Small intestine (tissue), 7 donors: Measurements from ENCODE around the gene POC1A. TPM values are rescaled to one million over a fixed set of nuclear protein-coding genes. Genes with fewer than 3 reads are reported as not detected.
"Not testable (repeated sequence)": the region's sequence is repeated elsewhere in the genome, so short reads cannot be mapped to it uniquely, and the experiment has no call there.

Experiments
- DNase-seq, 2 donors: peaks; one replicate each; pipeline versions ENCODE4 v3.0.0 to v3.0.0-alpha.2; 2013
- FAIRE-seq: peaks from 2 replicates; lab custom pipeline; 2012; peaks lifted over from hg19 to GRCh38; lab: Jason Lieb, UNC
- H3K27ac ChIP-seq, 3 donors: one replicate each; pipeline ENCODE4 v1.5.1; 2013; ENCODE audit warnings: low read length in 2 of 3, mild to moderate bottlenecking in 2 of 3, control low read depth in 1 of 3, inconsistent platforms in 1 of 3, low read depth in 1 of 3, moderate library complexity in 1 of 3
- H3K27me3 ChIP-seq, 3 donors: one replicate each; pipeline ENCODE4 v1.6.1; 2013; ENCODE audit warnings: low read length in 3 of 3, inconsistent platforms in 1 of 3; ENCODE audit not compliant: control insufficient read depth in 3 of 3, insufficient read depth in 3 of 3
- H3K36me3 ChIP-seq, 3 donors: one replicate each; pipeline ENCODE4 v1.6.1; 2013; ENCODE audit warnings: low read length in 3 of 3, inconsistent platforms in 1 of 3, low read depth in 1 of 3, mild to moderate bottlenecking in 1 of 3, moderate library complexity in 1 of 3; ENCODE audit not compliant: control insufficient read depth in 3 of 3, insufficient read depth in 2 of 3
- H3K4me1 ChIP-seq, 3 donors: one replicate each; pipeline ENCODE4 v1.6.1; 2013; ENCODE audit warnings: low read length in 2 of 3, inconsistent platforms in 1 of 3, low read depth in 1 of 3, mild to moderate bottlenecking in 1 of 3, moderate library complexity in 1 of 3; ENCODE audit not compliant: control insufficient read depth in 3 of 3, insufficient read depth in 2 of 3
- H3K4me3 ChIP-seq, 3 donors: one replicate each; pipeline ENCODE4 v1.5.1; 2013; ENCODE audit warnings: low read length in 3 of 3, control low read depth in 1 of 3, inconsistent platforms in 1 of 3, low read depth in 1 of 3, mild to moderate bottlenecking in 1 of 3, moderate library complexity in 1 of 3
- H3K9me3 ChIP-seq, 2 donors: one replicate each; pipeline ENCODE4 v1.6.1; 2013; ENCODE audit warnings: low read depth in 1 of 2, low read length in 1 of 2; ENCODE audit not compliant: control insufficient read depth in 2 of 2, insufficient read depth in 1 of 2
- WGBS, 3 donors: extraction: QIAGEN DNeasy Blood & Tissue Kit; methylation state at CpG; one replicate each; pipeline ENCODE4 v1.1.7; 2013; 5-methylcytosine and 5-hydroxymethylcytosine counted together
- polyA plus RNA-seq, 4 donors: library from polyadenylated mRNA; stranded (reverse) in 3 of 4; unstranded in 1 of 4; fragments of 200-250 nt in 3 of 4; fragments of 120-200 nt in 1 of 4; gene quantifications; one replicate each; pipeline versions ENCODE4 v1.2.1 to v1.2.3, GENCODE V29; 2013
- donor health status: healthy with polysubstance abuse.
- donor health status: control.
- donor health status: control.
- donor health status: Bipolar disorder and iron deficiency.
- donor health status: healthy.

POC1A gene
- polyA plus RNA-seq, 4 donors, result 2.7 to 19.4 (median 4.8) TPM

DNA sequence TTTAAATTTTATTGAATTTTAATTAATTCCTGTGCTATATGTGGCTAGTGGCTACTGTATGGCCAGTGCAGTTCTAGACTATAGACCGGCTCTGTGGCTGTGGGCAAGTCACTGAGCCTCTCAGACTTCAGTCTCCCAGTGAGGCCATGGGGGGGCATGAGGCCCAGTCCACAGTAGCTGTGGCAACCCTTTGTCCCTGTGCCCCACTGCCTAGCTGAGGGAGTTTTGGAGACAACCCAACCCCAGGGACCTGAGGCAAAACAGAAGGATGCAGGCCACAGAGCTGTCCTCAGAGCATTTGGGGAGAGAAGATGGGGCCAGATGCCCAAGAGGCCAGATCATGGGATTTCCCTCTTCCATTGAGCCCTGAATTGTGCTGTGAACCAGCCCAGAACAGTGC is 18.9 kb upstream of the POC1A start:
- H3K4me1 ChIP-seq, result peaks cover 0 to 8% (median 0%) of the 10 kb centered on the region in 3 donors
- H3K27ac ChIP-seq, result no peak overlapping the region
- DNase-seq (no peak), FAIRE-seq (no peak)
- H3K27me3 ChIP-seq, result no peaks in the 10 kb centered on the region
- no peak overlapping the region for H3K4me3 ChIP-seq
- H3K9me3 ChIP-seq, result no peaks in the 10 kb centered on the region
- 93 to 97% (median 94%) methylated on average over 1 of the region's 1 CpG for WGBS, 3 donors
- peaks cover 0 to 3% (median 0%) of the 10 kb centered on the region in 3 donors for H3K36me3 ChIP-seq

GRCh38 chr3:52172262-52172757 is 18.1 kb upstream of the POC1A start:
- Histone ChIP-seq H3K27me3 (no peaks in the 10 kb centered on the region), H3K4me1 (peaks cover 0 to 8% (median 0%) of the 10 kb centered on the region in 3 donors), H3K36me3 (peaks cover 0 to 3% (median 0%) of the 10 kb centered on the region in 3 donors), H3K4me3 (no peak overlapping the region), H3K27ac (no peak overlapping the region), H3K9me3 (no peaks in the 10 kb centered on the region)
- FAIRE-seq (no peak), DNase-seq (no peak)
- 88 to 99% (median 90%) methylated on average over 5 of the region's 5 CpGs for WGBS, 3 donors

DNA sequence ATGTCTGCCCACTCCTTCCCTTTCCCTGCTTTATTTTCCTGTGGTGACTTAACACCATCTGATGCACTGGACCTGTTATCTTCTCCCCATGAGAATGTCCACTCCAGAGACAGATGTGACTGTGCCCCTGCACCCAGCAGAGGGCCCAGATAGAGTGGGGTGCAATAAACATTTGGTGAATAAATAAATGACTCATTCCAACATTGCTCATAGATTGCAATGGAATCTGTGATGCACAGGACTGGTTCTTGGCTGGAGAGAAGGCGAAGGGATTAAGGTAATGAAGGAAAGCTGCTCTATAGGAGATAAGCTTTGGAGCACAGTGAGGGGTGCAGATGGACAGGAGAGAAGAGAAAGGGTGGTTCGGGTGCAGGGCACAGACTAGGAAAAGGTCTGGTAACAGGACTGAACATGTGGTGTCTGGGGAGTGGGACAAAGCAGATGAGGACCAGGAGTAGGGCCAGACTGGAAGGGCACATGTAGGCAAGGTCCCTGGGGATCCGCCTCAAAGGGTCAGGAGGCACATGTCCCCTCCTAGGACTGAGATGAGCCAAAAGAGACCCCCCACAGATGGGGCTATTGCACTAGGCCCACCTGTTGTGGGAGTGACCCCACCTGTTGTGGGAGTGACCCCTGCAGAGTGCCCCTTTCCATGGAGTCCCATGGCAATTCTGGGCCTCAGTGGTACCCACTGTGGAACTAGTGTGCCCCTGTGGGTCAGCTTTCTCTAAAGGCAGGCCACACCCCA is 17.5 kb upstream of the POC1A start:
- Histone ChIP-seq H3K4me3 (no peak overlapping the region), H3K27me3 (no peaks in the 10 kb centered on the region), H3K27ac (peak overlapping the region in 2 of 3 donors; percentile 11 to 38), H3K36me3 (peaks cover 0 to 3% (median 0%) of the 10 kb centered on the region in 3 donors), H3K9me3 (no peaks in the 10 kb centered on the region), H3K4me1 (peaks cover 0 to 8% (median 0%) of the 10 kb centered on the region in 3 donors)
- FAIRE-seq (no peak), DNase-seq (peak in 1 of 2 donors; percentile 62)
- WGBS, 3 donors, result 44 to 68% (median 45%) methylated on average over 3 of the region's 3 CpGs

DNA sequence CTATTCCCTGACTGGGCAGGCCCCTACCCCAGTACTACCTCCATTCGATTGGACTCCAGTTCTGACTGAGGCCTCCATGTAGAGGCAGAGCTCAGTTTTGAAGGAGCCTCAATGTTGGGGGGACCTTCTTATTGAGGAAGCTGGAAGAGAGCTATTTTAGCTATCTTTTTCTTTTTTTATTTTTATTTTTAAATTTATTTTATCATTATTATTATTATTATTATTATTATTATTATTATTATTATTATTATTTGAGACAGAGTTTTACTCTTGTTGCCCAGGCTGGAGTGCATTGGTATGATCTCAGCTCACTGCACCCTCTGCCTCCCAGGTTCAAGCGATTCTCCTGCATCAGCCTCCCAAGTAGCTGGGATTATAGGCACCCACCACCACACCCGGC is 16.0 kb upstream of the POC1A start:
- 91 to 94% (median 93%) methylated on average over 3 of the region's 3 CpGs for WGBS, 3 donors
- not testable (repeated sequence) for DNase-seq, H3K9me3 ChIP-seq, FAIRE-seq, H3K36me3 ChIP-seq, H3K27me3 ChIP-seq, H3K27ac ChIP-seq, H3K4me3 ChIP-seq, H3K4me1 ChIP-seq

DNA sequence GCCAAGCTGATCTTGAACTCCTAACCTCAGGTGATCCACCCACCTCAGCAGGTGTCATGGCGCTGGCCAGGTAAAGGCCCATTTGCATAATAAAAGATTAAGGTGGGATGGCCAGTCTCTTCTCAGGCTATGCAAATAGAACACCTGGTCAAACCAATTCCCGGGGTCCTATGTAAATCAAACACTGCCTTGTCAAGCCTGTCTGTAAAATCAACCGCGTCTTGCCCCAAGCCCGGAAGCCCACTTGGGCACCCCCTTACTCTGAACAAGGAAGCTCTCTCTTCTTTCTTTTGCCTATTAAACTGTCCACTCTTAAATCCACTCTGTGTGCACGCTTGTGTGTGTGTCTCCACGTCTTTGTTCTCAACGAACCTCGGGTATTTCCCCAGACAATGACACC is 13.0 kb upstream of the POC1A start:
- no peak for DNase-seq
- peaks cover 0 to 8% (median 0%) of the 10 kb centered on the region in 3 donors for H3K4me1 ChIP-seq
- no peak overlapping the region for H3K4me3 ChIP-seq
- H3K27me3 ChIP-seq, result no peaks in the 10 kb centered on the region
- H3K36me3 ChIP-seq, result peaks cover 0 to 3% (median 0%) of the 10 kb centered on the region in 3 donors
- no peaks in the 10 kb centered on the region for H3K9me3 ChIP-seq
- no peak for FAIRE-seq
- no peak overlapping the region for H3K27ac ChIP-seq
- 62 to 76% (median 75%) methylated on average over 9 of the region's 9 CpGs for WGBS, 3 donors

- H3K9me3 ChIP-seq, result no peaks in the 10 kb centered on the region
- H3K36me3 ChIP-seq, result no peaks in the 10 kb centered on the region
- DNase-seq, result no peak
- no peaks in the 10 kb centered on the region for H3K27me3 ChIP-seq
- FAIRE-seq, result no peak
- WGBS, 3 donors, result 86 to 91% (median 88%) methylated on average over 7 of the region's 7 CpGs
- H3K4me1 ChIP-seq, result no peaks in the 10 kb centered on the region
- no peak overlapping the region for H3K4me3 ChIP-seq
- H3K27ac ChIP-seq, result no peak overlapping the region
Observed at GRCh38 chr3:52162250-52162872, 8.1 kb upstream of the POC1A start.

GRCh38 chr3:52159503-52159902 is 5.3 kb upstream of the POC1A start:
- Histone ChIP-seq H3K27ac (no peak overlapping the region), H3K36me3 (no peaks in the 10 kb centered on the region), H3K4me3 (no peak overlapping the region), H3K4me1 (peaks cover 0 to 4% (median 0%) of the 10 kb centered on the region in 3 donors), H3K9me3 (no peaks in the 10 kb centered on the region), H3K27me3 (no peaks in the 10 kb centered on the region)
- DNase-seq (no peak), FAIRE-seq (no peak)
- 25 to 36% (median 32%) methylated on average over 1 of the region's 1 CpG for WGBS, 3 donors

DNA sequence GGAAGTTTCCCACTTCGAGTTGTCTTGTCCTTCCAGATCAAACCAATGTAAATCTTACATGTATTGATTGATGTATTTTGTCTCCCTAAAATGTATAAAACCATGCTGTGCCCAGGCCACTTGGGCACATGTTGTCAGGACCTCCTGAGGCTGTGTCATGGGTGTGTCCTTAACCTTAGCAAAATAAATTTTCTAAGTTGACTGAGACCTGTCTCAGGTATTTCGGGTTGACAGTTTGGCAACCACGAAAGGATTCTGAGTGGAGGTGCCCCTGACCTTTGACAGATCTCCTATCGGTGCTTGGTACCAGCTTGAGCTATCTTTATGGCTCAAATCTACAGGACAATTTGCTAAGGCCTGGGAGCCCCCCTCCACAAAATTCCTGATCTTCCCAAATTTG is 1.7 kb upstream of the POC1A start:
- DNase-seq (no peak), FAIRE-seq (no peak)

More for the DNA sequence above, 1.7 kb upstream of the POC1A start:
- 63 to 79% (median 69%) methylated on average over 4 of the region's 4 CpGs for WGBS, 3 donors
- Histone ChIP-seq H3K4me3 (no peak overlapping the region), H3K27ac (no peak overlapping the region), H3K36me3 (no peaks in the 10 kb centered on the region), H3K27me3 (no peaks in the 10 kb centered on the region), H3K9me3 (no peaks in the 10 kb centered on the region), H3K4me1 (peaks cover 0 to 16% (median 0%) of the 10 kb centered on the region in 3 donors)
